K562 (cell line): ENCODE data around the gene EXOSC2.

Source experiments
- CTCF ChIP-seq, 3 experiments: IDR thresholded peaks in 2 of 3; conservative IDR thresholded peaks in 1 of 3; 2 replicates each; pipeline ENCODE4 v1.5.1; 2011 to 2012; ENCODE audit warnings: low read length in 3 of 3, mild to moderate bottlenecking in 3 of 3, control low read depth in 2 of 3, improper control_type of control experiment in 1 of 3, inconsistent platforms in 1 of 3, low read depth in 1 of 3, mixed read lengths in 1 of 3, moderate library complexity in 1 of 3; ENCODE audit not compliant: insufficient read depth in 2 of 3
- E2F4 ChIP-seq: sonication (generic); formaldehyde crosslinking; IDR thresholded peaks from 2 replicates; pipeline ENCODE4 v1.8.0; 2022; ENCODE audit warnings: mild to moderate bottlenecking, low read depth, missing genetic modification reagents
- FIP1L1 ChIP-seq: fragments of 200-400 bp; formaldehyde crosslinking; IDR thresholded peaks from 2 replicates; pipeline ENCODE4 v1.6.1; 2018; ENCODE audit warnings: mild to moderate bottlenecking, low read depth, low read length; ENCODE audit not compliant: poor library complexity, severe bottlenecking
- POLR2A ChIP-seq: fragments of 450-650 bp; conservative IDR thresholded peaks from 2 replicates; pipeline ENCODE4 v1.6.1; 2016
- TEAD2 ChIP-seq: fragments of 450-650 bp; IDR thresholded peaks from 2 replicates; pipeline ENCODE4 v1.6.1; 2016; ENCODE audit warnings: missing genetic modification characterization, control low read depth, missing compliant biosample characterization
- ZNF134 ChIP-seq: fragments of 250-450 bp; sonication (Bioruptor Pico); conservative IDR thresholded peaks from 2 replicates; pipeline ENCODE4 v1.4.0; 2020

DNA sequence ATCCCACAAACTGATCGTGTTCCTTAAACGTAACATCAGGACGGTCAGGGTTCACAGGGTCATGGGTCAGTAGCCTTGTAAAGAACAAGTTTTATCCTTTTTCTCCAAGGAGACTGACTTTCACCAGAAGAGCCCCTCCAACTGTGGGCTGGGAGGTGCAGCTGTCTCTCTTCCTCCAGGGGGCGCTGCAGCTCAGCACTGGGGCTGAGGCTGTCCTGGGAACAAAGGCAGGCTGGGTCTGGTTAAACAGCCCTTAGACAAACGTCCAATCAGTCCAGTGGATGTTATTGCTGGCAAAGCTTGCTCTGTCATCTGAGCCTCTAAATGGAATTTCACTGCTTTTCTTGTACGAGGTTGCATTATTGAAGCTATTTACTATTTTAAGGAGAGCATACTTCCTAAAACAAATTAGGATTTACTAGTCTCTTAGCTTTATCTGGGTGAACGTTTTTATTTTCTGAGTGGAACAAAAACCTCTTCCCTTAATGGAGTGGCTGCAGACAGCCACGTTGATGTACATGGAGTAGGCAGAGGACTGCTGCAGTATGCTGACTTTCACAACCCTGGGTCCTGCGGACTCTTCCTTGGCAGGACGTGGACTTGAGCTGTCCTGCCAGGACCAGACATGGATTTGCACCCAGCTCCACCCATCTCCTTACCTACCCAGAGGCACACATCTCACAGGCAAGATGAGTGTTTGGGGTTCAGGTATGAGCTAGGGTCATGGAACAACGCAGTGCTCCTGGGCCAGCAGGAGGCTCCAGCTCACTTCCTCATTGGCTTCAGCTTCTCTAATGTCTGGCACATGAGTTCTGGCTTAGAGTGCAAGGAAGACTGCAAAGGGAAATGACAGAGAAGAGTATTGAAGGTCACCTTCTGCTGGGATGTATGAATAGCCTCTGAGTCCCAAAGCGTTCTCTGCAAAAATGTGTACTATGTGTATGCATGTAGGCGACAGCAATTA lies 7.8 kb downstream of the EXOSC2 start:
- TF ChIP-seq ZNF134 (CRISPR knock-in tag) (no peak), FIP1L1 (no peak), POLR2A (no peak), TEAD2 (tag) (no peak), E2F4 (no peak), CTCF (IDR thresholded peaks at IDR 0.05 in 2 of 3, conservative IDR thresholded peaks at IDR 0.05 in 1 of 3; ENCODE audit: insufficient read depth in 2 of 3, low read depth in 1 of 3, low read length in 3 of 3) (peak; percentile 88 to 97 (median 89))
